ENCODE measurements around the gene SPTBN1.
"Not testable (repeated sequence)": the region's sequence is repeated elsewhere in the genome, so short reads cannot be mapped to it uniquely, and the experiment has no call there.

The SPTBN1 gene

GRCh38 chr2:54681416-54681815 is 225.3 kb downstream of the SPTBN1 start:
- Histone ChIP-seq H3K4me1 (ENCODE audit: control insufficient read depth, insufficient read depth, low read length, poor library complexity, severe bottlenecking) (no peaks in the 10 kb centered on the region), H3K27ac (ENCODE audit: insufficient read depth, low read length, poor library complexity, severe bottlenecking) (no peak overlapping the region), H3K4me3 (ENCODE audit: insufficient read depth, low read depth, low read length, poor library complexity, severe bottlenecking) (no peak overlapping the region), H3K36me3 (ENCODE audit: control insufficient read depth, insufficient read depth, low read length) (no peaks in the 10 kb centered on the region), H3K9me3 (ENCODE audit: control insufficient read depth, low read length) (no peaks in the 10 kb centered on the region), H3K27me3 (replicated peaks; ENCODE audit: control insufficient read depth, insufficient read depth, low read length, poor library complexity, severe bottlenecking) (no peaks in the 10 kb centered on the region)
- DNase-seq = no peak

- no peak for DNase-seq
- H3K36me3 ChIP-seq (ENCODE audit: control insufficient read depth, insufficient read depth, low read length) = no peaks in the 10 kb centered on the region
- no peak overlapping the region for H3K27ac ChIP-seq (ENCODE audit: insufficient read depth, low read length, poor library complexity, severe bottlenecking)
- no peaks in the 10 kb centered on the region for H3K4me1 ChIP-seq (ENCODE audit: control insufficient read depth, insufficient read depth, low read length, poor library complexity, severe bottlenecking)
- H3K4me3 ChIP-seq (ENCODE audit: insufficient read depth, low read depth, low read length, poor library complexity, severe bottlenecking) = no peak overlapping the region
- H3K27me3 ChIP-seq (replicated peaks; ENCODE audit: control insufficient read depth, insufficient read depth, low read length, poor library complexity, severe bottlenecking) = no peaks in the 10 kb centered on the region
- H3K9me3 ChIP-seq (ENCODE audit: control insufficient read depth, low read length) = no peaks in the 10 kb centered on the region
Measured at GRCh38 chr2:54683596-54683995, 227.5 kb downstream of the SPTBN1 start.

GRCh38 chr2:54685263-54685775 is 229.2 kb downstream of the SPTBN1 start:
- Histone ChIP-seq H3K27me3 (replicated peaks; ENCODE audit: control insufficient read depth, insufficient read depth, low read length, poor library complexity, severe bottlenecking) (no peaks in the 10 kb centered on the region), H3K36me3 (ENCODE audit: control insufficient read depth, insufficient read depth, low read length) (no peaks in the 10 kb centered on the region), H3K4me3 (ENCODE audit: insufficient read depth, low read depth, low read length, poor library complexity, severe bottlenecking) (no peak overlapping the region), H3K4me1 (ENCODE audit: control insufficient read depth, insufficient read depth, low read length, poor library complexity, severe bottlenecking) (no peaks in the 10 kb centered on the region), H3K9me3 (ENCODE audit: control insufficient read depth, low read length) (no peaks in the 10 kb centered on the region), H3K27ac (ENCODE audit: insufficient read depth, low read length, poor library complexity, severe bottlenecking) (no peak overlapping the region)
- DNase-seq = no peak

- Histone ChIP-seq H3K27me3 (replicated peaks; ENCODE audit: control insufficient read depth, insufficient read depth, low read length, poor library complexity, severe bottlenecking) (no peaks in the 10 kb centered on the region), H3K4me1 (ENCODE audit: control insufficient read depth, insufficient read depth, low read length, poor library complexity, severe bottlenecking) (no peaks in the 10 kb centered on the region), H3K4me3 (ENCODE audit: insufficient read depth, low read depth, low read length, poor library complexity, severe bottlenecking) (no peak overlapping the region), H3K9me3 (ENCODE audit: control insufficient read depth, low read length) (no peaks in the 10 kb centered on the region), H3K36me3 (ENCODE audit: control insufficient read depth, insufficient read depth, low read length) (no peaks in the 10 kb centered on the region), H3K27ac (ENCODE audit: insufficient read depth, low read length, poor library complexity, severe bottlenecking) (no peak overlapping the region)
- no peak for DNase-seq
Measured at GRCh38 chr2:54687595-54688152, 231.5 kb downstream of the SPTBN1 start.

GRCh38 chr2:54691445-54692135 is 235.5 kb downstream of the SPTBN1 start:
- no peak overlapping the region for H3K4me3 ChIP-seq (ENCODE audit: insufficient read depth, low read depth, low read length, poor library complexity, severe bottlenecking)
- H3K9me3 ChIP-seq (ENCODE audit: control insufficient read depth, low read length) = no peaks in the 10 kb centered on the region
- DNase-seq = no peak
- H3K4me1 ChIP-seq (ENCODE audit: control insufficient read depth, insufficient read depth, low read length, poor library complexity, severe bottlenecking) = no peaks in the 10 kb centered on the region
- no peaks in the 10 kb centered on the region for H3K27me3 ChIP-seq (replicated peaks; ENCODE audit: control insufficient read depth, insufficient read depth, low read length, poor library complexity, severe bottlenecking)
- H3K36me3 ChIP-seq (ENCODE audit: control insufficient read depth, insufficient read depth, low read length) = no peaks in the 10 kb centered on the region
- H3K27ac ChIP-seq (ENCODE audit: insufficient read depth, low read length, poor library complexity, severe bottlenecking) = no peak overlapping the region

- no peak for DNase-seq
- Histone ChIP-seq H3K27ac (ENCODE audit: insufficient read depth, low read length, poor library complexity, severe bottlenecking) (no peak overlapping the region), H3K4me3 (ENCODE audit: insufficient read depth, low read depth, low read length, poor library complexity, severe bottlenecking) (no peak overlapping the region), H3K36me3 (ENCODE audit: control insufficient read depth, insufficient read depth, low read length) (no peaks in the 10 kb centered on the region), H3K27me3 (replicated peaks; ENCODE audit: control insufficient read depth, insufficient read depth, low read length, poor library complexity, severe bottlenecking) (no peaks in the 10 kb centered on the region), H3K4me1 (ENCODE audit: control insufficient read depth, insufficient read depth, low read length, poor library complexity, severe bottlenecking) (no peaks in the 10 kb centered on the region), H3K9me3 (ENCODE audit: control insufficient read depth, low read length) (no peaks in the 10 kb centered on the region)
Measured at GRCh38 chr2:54692556-54692955, 236.4 kb downstream of the SPTBN1 start.

GRCh38 chr2:54695378-54695777 is 239.3 kb downstream of the SPTBN1 start:
- Histone ChIP-seq H3K4me3 (ENCODE audit: insufficient read depth, low read depth, low read length, poor library complexity, severe bottlenecking) (no peak overlapping the region), H3K27me3 (replicated peaks; ENCODE audit: control insufficient read depth, insufficient read depth, low read length, poor library complexity, severe bottlenecking) (no peaks in the 10 kb centered on the region), H3K9me3 (ENCODE audit: control insufficient read depth, low read length) (no peaks in the 10 kb centered on the region), H3K27ac (ENCODE audit: insufficient read depth, low read length, poor library complexity, severe bottlenecking) (no peak overlapping the region), H3K4me1 (ENCODE audit: control insufficient read depth, insufficient read depth, low read length, poor library complexity, severe bottlenecking) (no peaks in the 10 kb centered on the region), H3K36me3 (ENCODE audit: control insufficient read depth, insufficient read depth, low read length) (no peaks in the 10 kb centered on the region)
- DNase-seq = no peak

- no peaks in the 10 kb centered on the region for H3K36me3 ChIP-seq (ENCODE audit: control insufficient read depth, insufficient read depth, low read length)
Measured at GRCh38 chr2:54697934-54698333, 241.8 kb downstream of the SPTBN1 start.

GRCh38 chr2:54698926-54699325 is 242.8 kb downstream of the SPTBN1 start:
- H3K27ac ChIP-seq (ENCODE audit: insufficient read depth, low read length, poor library complexity, severe bottlenecking); H3K36me3 ChIP-seq (ENCODE audit: control insufficient read depth, insufficient read depth, low read length); H3K9me3 ChIP-seq (ENCODE audit: control insufficient read depth, low read length); H3K4me3 ChIP-seq (ENCODE audit: insufficient read depth, low read depth, low read length, poor library complexity, severe bottlenecking); H3K27me3 ChIP-seq (replicated peaks; ENCODE audit: control insufficient read depth, insufficient read depth, low read length, poor library complexity, severe bottlenecking); H3K4me1 ChIP-seq (ENCODE audit: control insufficient read depth, insufficient read depth, low read length, poor library complexity, severe bottlenecking); DNase-seq: not testable (repeated sequence)

More at GRCh38 chr2:54697934-54698333, 241.8 kb downstream of the SPTBN1 start:
- H3K9me3 ChIP-seq (ENCODE audit: control insufficient read depth, low read length) = no peaks in the 10 kb centered on the region
- H3K27ac ChIP-seq (ENCODE audit: insufficient read depth, low read length, poor library complexity, severe bottlenecking) = no peak overlapping the region
- DNase-seq = no peak
- no peak overlapping the region for H3K4me3 ChIP-seq (ENCODE audit: insufficient read depth, low read depth, low read length, poor library complexity, severe bottlenecking)
- H3K27me3 ChIP-seq (replicated peaks; ENCODE audit: control insufficient read depth, insufficient read depth, low read length, poor library complexity, severe bottlenecking) = no peaks in the 10 kb centered on the region
- no peaks in the 10 kb centered on the region for H3K4me1 ChIP-seq (ENCODE audit: control insufficient read depth, insufficient read depth, low read length, poor library complexity, severe bottlenecking)

- no peak overlapping the region for H3K4me3 ChIP-seq (ENCODE audit: insufficient read depth, low read depth, low read length, poor library complexity, severe bottlenecking)
- H3K4me1 ChIP-seq (ENCODE audit: control insufficient read depth, insufficient read depth, low read length, poor library complexity, severe bottlenecking) = no peaks in the 10 kb centered on the region
- no peak for DNase-seq
- no peaks in the 10 kb centered on the region for H3K27me3 ChIP-seq (replicated peaks; ENCODE audit: control insufficient read depth, insufficient read depth, low read length, poor library complexity, severe bottlenecking)
- no peaks in the 10 kb centered on the region for H3K36me3 ChIP-seq (ENCODE audit: control insufficient read depth, insufficient read depth, low read length)
- no peak overlapping the region for H3K27ac ChIP-seq (ENCODE audit: insufficient read depth, low read length, poor library complexity, severe bottlenecking)
- no peaks in the 10 kb centered on the region for H3K9me3 ChIP-seq (ENCODE audit: control insufficient read depth, low read length)
Measured at GRCh38 chr2:54699665-54700064, 243.5 kb downstream of the SPTBN1 start.

Measured in effector memory CD4-positive, alpha-beta T cell (primary cell).